ENCODE measurements around the gene CALCR.

DNA sequence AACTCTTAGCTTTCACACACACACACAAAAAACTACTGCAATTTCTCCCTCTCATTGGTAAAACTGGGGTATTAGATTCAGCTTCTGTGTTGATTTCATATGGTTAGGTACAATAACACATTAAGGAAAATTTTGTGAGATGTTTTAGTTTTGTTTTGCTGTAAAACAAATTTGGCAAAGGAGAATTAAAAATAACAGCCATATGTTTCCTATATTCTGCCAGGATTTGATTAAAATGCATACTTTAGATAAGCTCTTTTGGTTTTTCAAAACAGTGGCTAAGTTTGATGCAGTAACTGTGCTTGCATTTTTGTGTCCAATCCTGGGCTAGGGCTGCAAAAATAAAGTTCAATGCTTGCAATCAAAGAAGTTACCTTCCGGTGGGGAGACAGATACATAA, 126.3 kb downstream of the CALCR start:
- TF ChIP-seq POLR2AphosphoS5 (IDR thresholded peaks at IDR 0.05; ENCODE audit: low read depth, low read length) (no peak), POLR2A (IDR thresholded peaks at IDR 0.05; ENCODE audit: low read depth, low read length) (no peak)
